ENCODE data around the gene PLXND1.

Gene PLXND1

DNA sequence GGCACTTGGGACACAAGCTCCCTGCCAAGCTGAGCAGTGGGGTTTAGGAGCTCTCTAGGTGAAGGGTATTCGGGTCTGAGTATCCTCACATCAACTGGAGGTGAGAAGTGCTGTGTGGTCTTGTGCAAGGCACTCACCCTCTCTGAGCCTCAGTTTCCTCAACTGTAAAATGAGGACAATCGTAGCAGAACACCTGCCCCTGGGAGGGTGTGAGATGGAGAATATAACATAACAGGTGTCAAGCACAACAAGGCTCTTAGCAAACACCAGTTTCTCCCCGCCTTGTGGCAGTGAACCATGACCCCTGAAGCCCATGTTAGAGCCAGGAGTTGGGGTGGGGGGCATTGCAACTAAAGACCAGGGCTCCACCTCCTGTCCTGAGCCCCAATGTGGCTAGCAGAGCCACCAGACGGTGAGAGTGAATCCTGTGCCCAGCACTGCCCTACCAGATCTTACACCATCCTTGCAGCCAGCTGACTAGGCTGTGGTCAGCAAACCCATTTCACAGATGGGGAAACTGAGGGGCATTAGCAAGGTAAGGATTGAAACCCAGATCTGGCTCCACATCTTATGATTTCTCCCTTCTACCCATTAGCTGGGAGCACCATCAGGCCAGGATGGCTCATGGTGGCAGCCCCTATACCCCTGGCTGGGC, 2.6 kb upstream of the PLXND1 start:
- H3K4me3 ChIP-seq (ENCODE audit: low read depth, low read length) = no peak overlapping the region
- no peak for TF ChIP-seq CTCF (IDR thresholded peaks at IDR 0.05; ENCODE audit: insufficient read depth, low read length, missing control alignments)
- DNase-seq (ENCODE audit: low read depth, low spot score) = no peak
- POLR2A ChIA-PET = interaction anchor here (0.7 kb wide), 1 partner anchor 18 kb away, joined by 5 read pairs; no protein-coding TSS in a partner anchor
- CTCF ChIA-PET = interaction anchor here (0.9 to 3.3 kb wide), 6 partner anchors 8 to 123 kb away, joined by 3 to 13 read pairs (median 6); no protein-coding TSS in a partner anchor

DNA sequence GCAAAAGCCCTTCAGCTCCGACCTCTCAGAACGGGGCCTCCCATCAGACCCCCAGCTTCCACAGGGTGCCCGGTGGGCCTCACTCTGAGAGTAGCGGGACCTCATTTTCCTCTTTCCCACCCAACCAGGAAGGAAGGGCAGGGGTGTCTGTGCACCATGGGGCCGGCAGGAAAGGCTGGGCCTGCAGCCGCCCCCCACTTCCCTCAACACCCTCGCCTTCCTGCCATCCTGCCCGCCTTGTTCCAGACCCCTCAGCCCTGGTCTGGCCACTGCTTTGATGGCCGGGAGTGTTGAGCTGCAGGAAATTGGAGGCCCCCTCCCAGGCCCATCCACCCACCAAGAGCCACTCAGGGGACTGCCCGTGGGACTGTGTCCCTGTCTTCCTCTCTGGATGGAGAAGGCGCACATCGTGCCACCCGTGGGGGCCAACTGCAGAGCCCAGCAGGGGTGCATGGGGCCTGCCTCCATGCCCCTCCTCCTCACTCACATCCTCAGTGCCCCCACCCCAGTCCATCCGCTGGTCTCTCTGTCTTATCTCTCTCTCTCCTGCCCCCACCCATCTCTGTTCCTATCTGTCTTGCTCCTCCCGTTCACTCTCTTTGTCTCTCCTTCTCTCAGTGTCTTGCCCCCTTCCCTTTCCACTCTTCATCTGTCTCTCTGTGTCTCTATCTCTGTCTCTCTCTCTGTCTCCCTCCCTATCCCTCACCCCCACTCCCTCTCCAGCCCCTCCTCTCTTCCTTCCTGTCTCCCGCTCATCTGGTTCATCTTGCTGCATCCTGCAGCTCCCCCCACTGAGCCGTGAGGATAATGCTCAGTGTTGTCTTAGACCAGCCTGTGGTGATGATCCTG, 1.8 kb upstream of the PLXND1 start:
- no peak for DNase-seq (ENCODE audit: low read depth, low spot score)
- ChIA-PET CTCF (interaction anchor here (0.9 to 3.3 kb wide), 7 partner anchors 9 to 122 kb away, joined by 3 to 13 read pairs (median 8); no protein-coding TSS in a partner anchor), POLR2A (interaction anchor here (0.7 kb wide), 1 partner anchor 18 kb away, joined by 5 read pairs; no protein-coding TSS in a partner anchor)
- TF ChIP-seq CTCF (IDR thresholded peaks at IDR 0.05; ENCODE audit: insufficient read depth, low read length, missing control alignments) = peak; percentile 38
- no peak overlapping the region for H3K4me3 ChIP-seq (ENCODE audit: low read depth, low read length)

- ChIA-PET POLR2A (no interaction called here), CTCF (interaction anchor here (0.6 to 3.3 kb wide), 5 partner anchors 113 to 224 kb away, joined by 3 to 13 read pairs (median 8); no protein-coding TSS in a partner anchor)
- peak overlapping the region; percentile 57 for H3K4me3 ChIP-seq (ENCODE audit: low read depth, low read length)
- DNase-seq (ENCODE audit: low read depth, low spot score) = no peak
- no peak for TF ChIP-seq CTCF (IDR thresholded peaks at IDR 0.05; ENCODE audit: insufficient read depth, low read length, missing control alignments)
Measured at GRCh38 chr3:129607391-129608068, 1.1 kb upstream of the PLXND1 start.

- peak overlapping the region; percentile 71 for H3K4me3 ChIP-seq (ENCODE audit: low read depth, low read length)
- TF ChIP-seq CTCF (IDR thresholded peaks at IDR 0.05; ENCODE audit: insufficient read depth, low read length, missing control alignments) = no peak
- ChIA-PET CTCF (interaction anchor here (0.8 to 3.2 kb wide), 7 partner anchors 8 to 223 kb away, joined by 3 to 24 read pairs (median 4); no protein-coding TSS in a partner anchor), POLR2A (interaction anchor here (1.8 kb wide), 1 partner anchor 9 kb away, joined by 11 read pairs; no protein-coding TSS in a partner anchor)
- no peak for DNase-seq (ENCODE audit: low read depth, low spot score)
Measured at GRCh38 chr3:129605922-129606635, 397 bp downstream of the PLXND1 start.

DNA sequence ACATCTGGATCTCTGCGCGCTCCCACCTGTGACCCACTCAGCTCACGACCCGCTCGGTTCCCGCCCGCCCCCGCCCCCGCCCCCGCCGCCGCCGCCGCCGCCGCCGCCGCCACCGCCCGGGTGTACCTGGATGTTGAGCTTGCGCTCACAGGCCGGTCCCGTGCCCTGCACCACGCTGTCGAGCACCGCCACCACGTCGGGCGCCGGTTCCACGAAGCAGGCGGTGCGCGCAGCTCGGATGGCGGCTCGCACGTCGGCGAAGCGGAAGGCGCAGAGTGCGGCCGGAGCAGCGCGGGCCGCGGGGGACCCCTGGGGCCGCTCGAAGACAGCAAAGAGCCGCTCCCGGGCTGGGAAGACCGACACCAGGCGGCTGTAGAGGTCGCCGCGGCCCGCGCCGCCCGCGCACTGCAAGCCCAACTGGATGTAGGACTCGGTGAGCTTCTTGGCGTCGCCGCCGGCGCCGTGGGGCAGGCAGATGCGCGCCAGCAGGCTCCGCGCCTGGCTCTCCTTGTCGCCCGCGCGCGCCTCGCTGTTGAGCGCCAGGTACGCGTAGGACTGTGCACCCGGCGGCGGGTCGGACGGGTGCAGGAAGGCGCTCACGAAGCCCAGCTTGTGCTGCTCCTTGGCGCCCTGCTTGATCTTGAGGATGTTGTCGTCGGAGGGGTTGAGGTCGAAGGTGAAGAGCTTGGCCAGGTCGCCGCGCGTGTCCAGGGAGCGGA, 1.1 kb downstream of the PLXND1 start:
- POLR2A ChIA-PET = interaction anchor here (1.8 kb wide), 1 partner anchor 9 kb away, joined by 11 read pairs; no protein-coding TSS in a partner anchor
- no peak for TF ChIP-seq CTCF (IDR thresholded peaks at IDR 0.05; ENCODE audit: insufficient read depth, low read length, missing control alignments)
- DNase-seq (ENCODE audit: low read depth, low spot score) = no peak
- H3K4me3 ChIP-seq (ENCODE audit: low read depth, low read length) = peak overlapping the region; percentile 71
- CTCF ChIA-PET = interaction anchor here (0.8 to 3.2 kb wide), 7 partner anchors 9 to 224 kb away, joined by 3 to 24 read pairs (median 4); no protein-coding TSS in a partner anchor

Measured in AG04449 (cell line).